Dendritic cell treated with granulocyte-macrophage colony-stimulating factor and Interleukin-4, amounts not matched to agents 40 ng/mL and 50 ng/mL, for 4 days (primary cell): ENCODE results near the gene GSC2.
A peak's percentile ranks its signal among the peaks of the same experiment; 100 is the strongest.

Experiments
- H3K27ac Mint-ChIP-seq: one replicate; pipeline ENCODE4 v1.8.0; 2022; ENCODE audit warnings: mild to moderate bottlenecking, mixed read lengths
- H3K27me3 Mint-ChIP-seq: one replicate; pipeline ENCODE4 v1.8.0; 2022; ENCODE audit warnings: mild to moderate bottlenecking, mixed read lengths
- H3K36me3 Mint-ChIP-seq: one replicate; pipeline ENCODE4 v1.8.0; 2022; ENCODE audit warnings: low read depth, mixed read lengths
- H3K4me1 Mint-ChIP-seq: one replicate; pipeline ENCODE4 v1.8.0; 2022; ENCODE audit warnings: low read depth, mixed read lengths
- H3K4me3 Mint-ChIP-seq: one replicate; pipeline ENCODE4 v1.8.0; 2022; ENCODE audit warnings: mild to moderate bottlenecking, moderate library complexity, mixed read lengths
- H3K9me3 Mint-ChIP-seq: one replicate; pipeline ENCODE4 v1.8.0; 2022; ENCODE audit warnings: mixed read lengths
- intact Hi-C: fragments of 100-400 bp; cut with micrococcal nuclease; formaldehyde crosslinking; loops from one replicate; pipeline ENCODE4 v1.15.0; 2022

GSC2 gene

DNA sequence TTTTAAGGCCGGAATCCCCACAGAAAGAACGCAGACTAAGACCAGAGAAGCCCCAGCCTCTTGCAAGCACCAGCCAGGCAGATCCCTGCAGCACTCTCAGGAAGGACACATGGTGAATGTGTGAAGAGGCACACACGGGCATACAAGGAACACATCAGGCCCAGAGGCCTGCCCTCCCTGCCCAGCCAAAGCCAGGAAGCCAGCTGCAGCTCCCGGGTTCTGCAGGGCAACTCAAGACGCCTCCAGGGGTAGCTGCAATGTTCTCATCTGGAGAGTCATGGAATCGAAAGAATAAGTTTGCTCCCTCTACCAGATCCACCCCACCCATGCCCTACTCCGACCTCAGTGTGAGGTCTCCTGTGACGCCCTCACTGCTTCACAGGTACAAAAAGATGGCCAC, 30.1 kb downstream of the GSC2 start:
- H3K27ac Mint-ChIP-seq, result no peak overlapping the region
- H3K36me3 Mint-ChIP-seq, result peaks cover 38% of the 10 kb centered on the region
- peaks cover 76% of the 10 kb centered on the region for H3K4me1 Mint-ChIP-seq
- peaks cover 2% of the 10 kb centered on the region for H3K27me3 Mint-ChIP-seq
- intact Hi-C loops, result loop anchor here (5.0 kb wide), 1 partner anchor 172 kb away; the partner anchor contains the start of gene CLTCL1
- no peaks in the 10 kb centered on the region for H3K9me3 Mint-ChIP-seq
- no peak overlapping the region for H3K4me3 Mint-ChIP-seq

DNA sequence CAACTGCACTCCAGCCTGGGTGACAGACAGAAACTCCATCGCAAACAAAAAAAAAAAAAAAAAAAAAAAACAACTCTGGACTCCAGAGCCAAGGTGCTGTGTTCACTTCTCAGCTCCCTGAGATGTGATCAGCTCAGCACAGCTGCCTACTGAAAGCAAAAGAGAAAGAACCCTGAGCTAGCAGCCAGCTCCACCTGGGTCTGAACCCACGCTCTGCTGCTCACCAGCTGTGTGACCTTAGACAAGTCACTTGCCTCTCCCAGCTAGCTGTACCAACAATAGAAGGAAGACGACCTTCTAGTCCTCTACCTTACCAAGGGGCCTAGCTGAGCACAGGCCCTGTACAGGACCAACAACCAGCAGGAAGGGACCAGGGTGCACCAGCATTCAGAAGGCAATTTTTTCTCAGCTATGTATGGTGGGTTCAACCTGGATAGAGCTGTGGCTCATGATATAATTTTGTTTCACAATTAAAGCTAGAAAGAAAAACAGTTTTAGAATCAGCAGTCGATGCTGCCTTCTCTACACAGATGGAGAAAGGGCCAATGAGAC, 31.7 kb downstream of the GSC2 start:
- no peak overlapping the region for H3K27ac Mint-ChIP-seq
- peaks cover 38% of the 10 kb centered on the region for H3K36me3 Mint-ChIP-seq
- intact Hi-C loops, result no loop called here
- H3K4me3 Mint-ChIP-seq, result no peak overlapping the region
- peaks cover 2% of the 10 kb centered on the region for H3K27me3 Mint-ChIP-seq
- peaks cover 84% of the 10 kb centered on the region for H3K4me1 Mint-ChIP-seq
- no peaks in the 10 kb centered on the region for H3K9me3 Mint-ChIP-seq

DNA sequence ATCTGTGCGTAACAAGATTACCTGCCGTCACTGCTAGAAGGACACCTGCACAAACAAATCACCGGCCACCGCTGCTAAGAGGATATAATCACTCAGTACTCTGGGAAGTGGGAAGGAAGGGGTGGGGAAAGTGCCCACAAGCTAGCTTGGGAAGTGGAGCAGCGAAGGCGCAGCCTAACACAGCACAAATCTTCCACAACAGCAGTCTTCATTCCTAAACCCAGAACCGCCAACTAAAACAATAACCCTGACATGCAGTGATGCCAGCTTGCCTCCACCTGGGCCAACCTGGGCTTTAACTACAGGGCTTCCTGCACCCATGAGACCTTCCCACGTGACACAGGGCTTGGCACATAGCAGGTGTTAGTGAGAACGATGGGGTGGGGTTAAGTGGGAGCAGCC, 33.0 kb downstream of the GSC2 start:
- H3K27me3 Mint-ChIP-seq, result no peaks in the 10 kb centered on the region
- H3K4me1 Mint-ChIP-seq, result peaks cover 82% of the 10 kb centered on the region
- H3K4me3 Mint-ChIP-seq, result no peak overlapping the region
- peaks cover 32% of the 10 kb centered on the region for H3K36me3 Mint-ChIP-seq
- H3K9me3 Mint-ChIP-seq, result no peaks in the 10 kb centered on the region
- no peak overlapping the region for H3K27ac Mint-ChIP-seq
- intact Hi-C loops, result no loop called here

DNA sequence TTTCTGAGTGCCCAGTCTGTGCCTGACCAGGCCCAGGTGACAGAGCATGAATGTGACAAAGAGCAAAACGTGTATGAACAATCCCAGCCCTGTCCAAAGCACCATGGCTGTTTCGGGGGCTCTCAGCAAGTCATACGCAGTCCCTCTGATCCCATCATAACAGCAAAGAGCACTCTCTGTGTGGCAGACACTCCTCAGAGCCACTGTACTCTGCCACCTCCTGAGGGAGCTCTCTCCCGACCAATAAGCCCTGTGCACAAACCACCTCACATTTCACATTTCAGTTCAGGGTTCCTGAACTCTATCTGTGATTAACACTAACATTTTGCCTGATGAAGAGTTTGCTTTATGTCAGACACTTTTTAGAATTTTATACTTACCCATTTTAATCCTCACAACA, 34.5 kb downstream of the GSC2 start:
- Mint-ChIP-seq H3K27me3 (no peaks in the 10 kb centered on the region), H3K36me3 (peaks cover 24% of the 10 kb centered on the region), H3K4me3 (no peak overlapping the region), H3K9me3 (no peaks in the 10 kb centered on the region), H3K4me1 (peaks cover 83% of the 10 kb centered on the region), H3K27ac (peak overlapping the region; percentile 7)
- intact Hi-C loops, result no loop called here

DNA sequence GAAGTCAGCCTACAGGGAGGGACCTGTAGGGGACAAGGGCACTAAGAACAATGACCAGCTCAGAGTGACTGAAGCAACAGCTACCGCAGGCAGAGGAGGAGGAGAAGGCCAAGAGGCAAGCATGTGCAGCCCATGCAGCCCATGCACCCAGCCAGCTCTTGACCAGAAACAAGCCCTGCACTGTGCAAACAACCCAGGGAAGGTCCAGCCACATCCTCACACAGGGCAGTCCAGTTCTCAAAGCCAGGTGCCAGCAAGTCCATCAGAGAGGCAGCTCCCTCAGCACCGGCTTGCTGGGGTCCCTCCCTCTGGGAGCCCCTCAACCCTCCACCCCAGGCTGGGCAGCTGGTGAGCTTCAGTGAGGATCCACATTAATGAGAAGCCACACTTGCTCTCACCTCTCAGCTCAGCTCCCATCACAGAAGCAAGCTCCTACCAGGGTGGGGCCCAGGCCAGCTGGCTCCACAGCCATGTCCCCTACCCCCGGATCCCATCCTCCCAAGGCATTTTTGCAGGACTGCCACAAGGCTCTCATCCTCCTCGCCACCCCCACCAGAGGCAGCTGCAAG, 35.0 kb downstream of the GSC2 start:
- Mint-ChIP-seq H3K27ac (peak overlapping the region; percentile 7), H3K4me1 (peaks cover 81% of the 10 kb centered on the region), H3K27me3 (no peaks in the 10 kb centered on the region), H3K36me3 (peaks cover 20% of the 10 kb centered on the region), H3K9me3 (no peaks in the 10 kb centered on the region), H3K4me3 (no peak overlapping the region)
- intact Hi-C loops, result loop anchor here (5.0 kb wide), 1 partner anchor 43 kb away; no protein-coding TSS in a partner anchor

DNA sequence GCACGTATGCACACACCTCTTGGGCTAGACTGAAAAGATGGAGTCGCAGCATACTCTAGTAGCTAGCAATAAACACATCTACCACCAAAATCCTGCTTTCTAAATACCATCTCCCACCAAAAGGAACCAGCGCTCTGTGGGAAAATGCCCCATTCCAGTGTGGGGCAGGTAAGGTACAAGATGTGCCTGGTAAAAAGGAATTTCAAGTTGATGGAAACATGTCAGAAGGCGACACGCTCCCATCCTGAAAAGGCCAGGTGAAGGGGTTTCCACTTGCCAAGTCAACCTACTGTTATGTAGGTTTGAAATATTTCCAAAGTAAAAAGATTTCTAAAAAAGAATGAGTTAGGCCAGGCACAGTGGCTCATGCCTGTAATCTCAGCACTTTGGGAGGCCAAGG, 36.7 kb downstream of the GSC2 start:
- Mint-ChIP-seq H3K4me3 (no peak overlapping the region), H3K9me3 (no peaks in the 10 kb centered on the region), H3K27me3 (no peaks in the 10 kb centered on the region), H3K4me1 (peaks cover 80% of the 10 kb centered on the region), H3K36me3 (peaks cover 14% of the 10 kb centered on the region), H3K27ac (no peak overlapping the region)
- intact Hi-C loops, result loop anchor here (5.0 kb wide), 1 partner anchor 41 kb away; no protein-coding TSS in a partner anchor

DNA sequence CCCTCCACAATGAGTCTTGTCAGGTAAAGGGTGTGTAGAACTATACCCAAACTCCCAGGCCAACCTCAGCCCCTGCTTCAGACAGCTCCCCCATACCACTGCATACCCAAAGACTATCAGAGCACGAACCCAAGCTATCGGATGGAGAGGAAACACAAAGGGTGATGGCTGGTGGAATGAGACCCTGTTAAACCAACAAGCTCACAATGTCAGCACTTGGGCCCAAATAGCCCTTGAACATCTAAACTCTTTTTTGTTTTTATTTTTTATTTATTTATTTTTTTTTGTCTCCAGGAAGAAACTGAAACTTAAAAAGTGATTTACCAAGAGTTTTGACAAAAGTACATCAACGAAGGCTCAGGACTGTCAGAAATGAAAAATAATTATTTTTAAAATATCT, 38.5 kb downstream of the GSC2 start:
- H3K27ac Mint-ChIP-seq, result no peak overlapping the region
- H3K4me1 Mint-ChIP-seq, result peaks cover 78% of the 10 kb centered on the region

DNA sequence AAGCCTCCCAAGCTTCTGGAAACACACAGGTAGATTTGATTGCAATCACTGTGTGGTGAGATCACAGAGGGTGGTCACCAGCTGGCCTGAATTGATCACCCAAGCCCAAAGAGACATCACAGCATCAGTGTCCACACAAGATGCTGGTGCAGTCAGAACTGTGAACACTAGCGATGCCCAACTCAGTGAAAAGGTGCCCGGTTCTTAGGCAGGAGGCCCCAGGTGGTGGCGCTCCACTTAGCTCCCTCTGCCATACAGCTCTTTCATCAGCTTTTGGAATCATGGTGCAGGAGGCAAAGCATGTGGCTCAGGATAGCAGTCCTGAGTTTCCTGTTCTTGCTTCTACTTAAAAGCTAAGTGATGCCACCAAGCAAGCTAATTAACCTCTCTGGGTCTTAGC, 39.0 kb downstream of the GSC2 start:
- Mint-ChIP-seq H3K27me3 (no peaks in the 10 kb centered on the region), H3K9me3 (no peaks in the 10 kb centered on the region), H3K4me3 (no peak overlapping the region), H3K36me3 (peaks cover 23% of the 10 kb centered on the region), H3K4me1 (peaks cover 78% of the 10 kb centered on the region), H3K27ac (no peak overlapping the region)
- intact Hi-C loops, result loop anchor here (5.0 kb wide), 1 partner anchor 39 kb away; no protein-coding TSS in a partner anchor

More for the DNA sequence above, 38.5 kb downstream of the GSC2 start:
- Mint-ChIP-seq H3K36me3 (peaks cover 27% of the 10 kb centered on the region), H3K27me3 (no peaks in the 10 kb centered on the region), H3K4me3 (no peak overlapping the region), H3K9me3 (no peaks in the 10 kb centered on the region)
- intact Hi-C loops, result loop anchor here (5.0 kb wide), 1 partner anchor 39 kb away; no protein-coding TSS in a partner anchor

DNA sequence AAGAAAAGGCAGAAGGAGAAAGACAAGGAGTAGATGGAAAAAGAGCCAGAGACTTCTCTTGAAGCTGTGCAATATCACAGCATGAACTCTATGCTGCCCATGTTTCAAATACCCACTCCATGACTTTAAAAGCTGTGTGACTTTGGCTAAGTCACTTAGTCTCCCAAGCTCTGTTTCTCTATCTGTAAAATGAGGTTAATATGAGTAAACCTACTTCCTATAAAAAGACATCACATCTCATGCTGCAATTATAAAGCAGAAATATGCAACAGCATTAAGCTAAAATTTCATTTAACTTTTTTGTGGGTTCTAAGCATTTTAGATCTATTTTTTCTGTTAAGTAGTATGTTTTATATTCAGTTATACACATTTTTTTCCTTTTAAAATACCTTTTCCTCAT, 39.4 kb downstream of the GSC2 start:
- H3K4me3 Mint-ChIP-seq, result no peak overlapping the region
- peaks cover 21% of the 10 kb centered on the region for H3K36me3 Mint-ChIP-seq
- intact Hi-C loops, result loop anchor here (5.0 kb wide), 1 partner anchor 38 kb away; no protein-coding TSS in a partner anchor
- no peaks in the 10 kb centered on the region for H3K27me3 Mint-ChIP-seq
- H3K4me1 Mint-ChIP-seq, result peaks cover 78% of the 10 kb centered on the region
- no peaks in the 10 kb centered on the region for H3K9me3 Mint-ChIP-seq
- H3K27ac Mint-ChIP-seq, result peak overlapping the region; percentile 14

DNA sequence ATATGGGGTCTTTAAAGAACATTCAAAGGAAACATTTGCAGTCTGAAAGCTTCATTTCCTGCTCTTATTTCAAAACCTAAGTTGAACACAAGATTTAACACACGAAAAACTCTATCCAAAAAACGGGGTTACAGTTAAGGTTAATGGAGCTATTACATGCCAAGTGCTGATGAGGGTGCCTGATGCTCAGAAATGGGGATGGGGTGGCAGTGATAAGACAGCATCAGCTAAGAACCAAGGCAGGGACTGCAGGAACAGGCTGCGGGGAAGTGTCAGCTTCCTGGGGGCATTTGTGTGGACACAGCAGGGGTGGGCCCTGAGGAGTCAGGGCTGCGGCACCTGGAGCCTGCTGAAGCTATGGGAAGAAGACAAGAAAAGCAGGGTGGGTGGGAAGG, 40.0 kb downstream of the GSC2 start:
- Mint-ChIP-seq H3K4me1 (peaks cover 78% of the 10 kb centered on the region), H3K4me3 (peak overlapping the region; percentile 62), H3K9me3 (no peaks in the 10 kb centered on the region), H3K36me3 (peaks cover 21% of the 10 kb centered on the region), H3K27me3 (no peaks in the 10 kb centered on the region), H3K27ac (peak overlapping the region; percentile 14)
- intact Hi-C loops, result loop anchor here (5.0 kb wide), 1 partner anchor 38 kb away; no protein-coding TSS in a partner anchor

DNA sequence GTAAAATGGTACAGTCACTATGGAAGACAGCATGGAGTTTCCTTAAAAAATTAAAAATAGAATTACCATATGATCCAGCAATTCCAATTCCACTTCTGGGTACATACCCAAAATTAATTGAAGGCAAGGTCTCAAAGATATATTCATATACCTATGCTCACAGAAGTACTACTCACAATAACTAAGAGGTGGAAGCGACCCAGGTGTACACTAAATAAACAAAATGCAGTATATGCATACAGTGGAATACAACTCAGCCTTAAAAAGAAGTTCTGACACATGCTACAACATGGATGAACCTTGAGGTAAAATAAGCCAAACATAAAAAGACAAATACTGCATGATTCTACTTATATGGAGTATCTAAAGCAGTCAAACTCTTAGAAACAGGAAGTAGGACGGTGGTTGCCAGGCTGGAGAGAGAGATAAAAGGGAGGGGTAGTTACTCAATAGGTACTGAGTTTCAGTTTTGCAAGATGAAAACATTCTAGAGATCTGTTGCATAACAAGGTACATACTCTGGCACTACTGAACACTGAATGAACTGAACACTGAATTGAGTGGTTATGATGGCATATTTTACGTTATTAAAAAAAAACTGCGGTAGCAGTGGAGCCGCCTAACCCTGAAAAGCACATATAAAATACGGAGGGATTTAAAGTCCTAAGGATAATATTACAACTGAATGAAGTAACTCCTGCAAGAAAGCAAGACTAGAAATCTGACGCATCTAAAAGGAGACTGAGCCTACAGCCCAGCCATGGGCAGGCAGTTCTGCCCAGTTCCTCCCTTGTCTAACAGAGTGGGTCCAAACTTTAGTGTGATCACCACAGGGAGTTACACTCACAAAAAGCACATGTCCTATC, 40.7 kb downstream of the GSC2 start:
- Mint-ChIP-seq H3K27ac (peak overlapping the region; percentile 14), H3K9me3 (no peaks in the 10 kb centered on the region), H3K4me1 (peaks cover 74% of the 10 kb centered on the region), H3K27me3 (no peaks in the 10 kb centered on the region), H3K4me3 (peak overlapping the region; percentile 62), H3K36me3 (peaks cover 22% of the 10 kb centered on the region)
- intact Hi-C loops, result loop anchor here (5.0 kb wide), 1 partner anchor 37 kb away; no protein-coding TSS in a partner anchor

DNA sequence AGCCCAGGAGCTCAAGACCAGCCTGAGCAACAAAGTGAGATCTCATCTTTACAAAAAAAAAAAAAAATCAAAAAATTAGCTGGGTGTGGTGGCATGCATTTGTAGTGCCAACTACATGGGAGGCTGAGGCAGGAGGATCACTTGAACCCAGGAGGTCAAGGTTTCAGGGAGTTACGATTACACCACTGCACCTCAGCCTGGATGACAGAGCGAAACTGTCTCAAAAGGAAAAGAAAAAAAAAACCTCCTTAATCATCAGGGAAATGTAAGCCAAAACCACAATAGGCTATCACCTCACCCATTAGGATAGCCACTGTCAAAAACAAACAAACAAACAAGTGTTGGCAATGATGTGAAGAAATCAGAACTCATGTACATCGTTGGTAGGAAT, 41.3 kb downstream of the GSC2 start:
- Mint-ChIP-seq H3K36me3 (peaks cover 22% of the 10 kb centered on the region), H3K4me3 (no peak overlapping the region), H3K9me3 (no peaks in the 10 kb centered on the region), H3K4me1 (peaks cover 71% of the 10 kb centered on the region), H3K27me3 (no peaks in the 10 kb centered on the region), H3K27ac (peak overlapping the region; percentile 14)
- intact Hi-C loops, result no loop called here

DNA sequence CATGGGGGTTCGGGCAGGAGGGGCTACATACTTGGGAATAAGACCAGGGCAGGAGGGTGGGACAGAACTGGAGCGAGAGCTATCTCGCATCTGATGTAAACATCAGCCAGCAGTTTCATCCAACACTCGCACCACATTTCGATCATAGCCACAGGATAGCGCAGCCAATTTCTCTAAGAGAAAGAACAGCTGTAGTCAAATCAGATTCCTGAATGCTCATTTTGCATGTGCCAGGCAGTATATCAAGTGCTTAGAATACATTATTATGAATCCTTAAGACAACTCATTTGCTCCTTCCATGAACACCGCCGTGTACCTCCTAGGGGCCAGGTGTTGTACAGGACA, 42.4 kb downstream of the GSC2 start:
- intact Hi-C loops, result no loop called here
- Mint-ChIP-seq H3K4me3 (no peak overlapping the region), H3K27ac (no peak overlapping the region), H3K36me3 (peaks cover 22% of the 10 kb centered on the region), H3K4me1 (peaks cover 69% of the 10 kb centered on the region), H3K27me3 (no peaks in the 10 kb centered on the region), H3K9me3 (no peaks in the 10 kb centered on the region)
